ENCODE measurements around the gene GUCY1A2. TPM values are rescaled to one million over a fixed set of nuclear protein-coding genes. Genes with fewer than 3 reads are reported as not detected.
"Not testable (repeated sequence)": the region's sequence is repeated elsewhere in the genome, so short reads cannot be mapped to it uniquely, and the experiment has no call there.

The GUCY1A2 gene
- polyA plus RNA-seq, 1 donor (not counting 4 experiments of a cell fraction or from before 2014, with no cell fraction given) = not detected

DNA sequence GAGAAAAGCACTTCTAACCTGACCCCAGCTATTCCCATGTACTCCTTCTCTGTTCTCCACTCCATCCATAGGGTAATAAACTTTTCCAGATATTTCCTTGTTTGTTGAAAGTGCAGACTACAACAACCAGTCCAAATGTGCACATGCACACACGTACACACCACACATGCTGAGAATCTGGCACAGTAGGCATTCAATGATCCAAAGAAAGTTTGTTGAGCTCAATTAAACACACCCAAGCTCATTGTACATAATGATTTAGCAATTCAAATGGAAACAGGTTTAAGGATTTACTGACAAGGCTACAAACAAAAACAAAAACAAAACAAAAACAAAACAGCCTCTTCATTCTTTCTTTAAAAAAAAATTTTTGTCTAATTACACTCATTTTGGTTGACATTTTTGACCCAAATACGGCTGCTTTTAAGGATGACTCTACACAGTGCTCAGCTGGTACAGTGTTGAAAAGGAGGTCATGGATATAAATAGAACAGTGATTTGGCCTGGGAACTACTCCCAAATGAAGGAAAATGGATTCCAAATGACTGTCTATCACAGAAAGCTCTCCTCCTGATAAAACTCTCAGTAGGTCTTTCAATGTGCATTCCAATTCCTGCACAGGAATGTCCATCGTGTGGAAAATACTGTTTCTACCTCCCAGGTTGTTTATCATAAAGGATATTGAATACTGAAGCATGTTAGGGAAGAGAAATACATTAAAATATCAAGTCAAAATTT is 232.2 kb downstream of the GUCY1A2 start:
- dilution Hi-C loops (cut with MboI; ENCODE audit: extremely low pct_ligation_motif_present, low sequenced_read_pairs) = no loop called here
- H3K4me2 ChIP-seq (ENCODE audit: control insufficient read depth, extremely low read depth, insufficient read depth, low read depth, low read length) = no peak overlapping the region
- no peaks in the 10 kb centered on the region for H3K36me3 ChIP-seq (ENCODE audit: control insufficient read depth in 2 of 2, extremely low read depth in 1 of 2, insufficient read depth in 2 of 2, low read length in 2 of 2)
- FAIRE-seq (no peak), DNase-seq (ENCODE audit: low read depth, low spot score) (no peak)
- no peaks in the 10 kb centered on the region for H3K79me2 ChIP-seq (ENCODE audit: control insufficient read depth, insufficient read depth, low read length)
- H4K20me1 ChIP-seq (ENCODE audit: control insufficient read depth, extremely low read depth, insufficient read depth, low read length) = no peaks in the 10 kb centered on the region
- H3K4me3 ChIP-seq (ENCODE audit: control insufficient read depth in 2 of 3, extremely low read depth in 1 of 3, insufficient read depth in 2 of 3, low read depth in 1 of 3, low read length in 3 of 3) = no peak overlapping the region
- H3K9me3 ChIP-seq (ENCODE audit: control insufficient read depth, low read depth, low read length) = no peaks in the 10 kb centered on the region
- no peak overlapping the region for H3K9ac ChIP-seq (ENCODE audit: control insufficient read depth, extremely low read depth, insufficient read depth, low read length)
- no peaks in the 10 kb centered on the region for H3K27me3 ChIP-seq (ENCODE audit: control insufficient read depth, extremely low read depth, insufficient read depth, low read length)
- H3K27ac ChIP-seq (ENCODE audit: control insufficient read depth, insufficient read depth, low read length) = no peak overlapping the region
- TF ChIP-seq EZH2 (IDR thresholded peaks at IDR 0.05; ENCODE audit: low read length) (no peak), CTCF (optimal IDR thresholded peaks at IDR 0.05 in 1 of 3, IDR thresholded peaks at IDR 0.05 in 1 of 3, conservative IDR thresholded peaks at IDR 0.05 in 1 of 3; ENCODE audit: extremely low read depth in 1 of 3, insufficient read depth in 2 of 3, low read length in 3 of 3) (no peak)
- peaks cover 2% of the 10 kb centered on the region for H3K4me1 ChIP-seq (ENCODE audit: control insufficient read depth, extremely low read depth, insufficient read depth, low read length)
- H3K9me1 ChIP-seq (ENCODE audit: control insufficient read depth, extremely low read depth, insufficient read depth, low read length) = no peaks in the 10 kb centered on the region
- H2AFZ ChIP-seq (ENCODE audit: control insufficient read depth, low read length) = no peak overlapping the region

DNA sequence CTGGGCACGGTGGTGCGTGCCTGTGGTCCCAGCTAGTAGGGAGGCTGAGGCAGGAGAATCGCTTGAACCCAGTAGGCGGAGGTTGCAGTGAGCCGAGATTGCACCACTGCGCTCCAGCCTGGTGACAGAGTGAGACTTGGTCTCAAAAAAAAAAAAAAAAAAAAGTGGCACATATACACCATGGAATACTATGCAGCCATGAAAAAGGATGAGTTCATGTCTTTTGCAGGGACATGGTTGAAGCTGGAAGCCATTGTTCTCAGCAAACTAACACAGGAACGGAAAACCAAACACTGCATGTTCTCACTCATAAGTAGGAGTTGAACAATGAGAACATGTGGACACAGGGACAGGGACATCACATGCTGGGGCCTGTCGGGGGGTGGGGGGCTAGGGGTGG is 241.0 kb downstream of the GUCY1A2 start:
- H3K9me1 ChIP-seq (ENCODE audit: control insufficient read depth, extremely low read depth, insufficient read depth, low read length); H2AFZ ChIP-seq (ENCODE audit: control insufficient read depth, low read length); H3K9me3 ChIP-seq (ENCODE audit: control insufficient read depth, low read depth, low read length); DNase-seq (ENCODE audit: low read depth, low spot score); H3K27me3 ChIP-seq (ENCODE audit: control insufficient read depth, extremely low read depth, insufficient read depth, low read length); H3K36me3 ChIP-seq (ENCODE audit: control insufficient read depth in 2 of 2, extremely low read depth in 1 of 2, insufficient read depth in 2 of 2, low read length in 2 of 2); FAIRE-seq; H3K4me2 ChIP-seq (ENCODE audit: control insufficient read depth, extremely low read depth, insufficient read depth, low read depth, low read length); H3K27ac ChIP-seq (ENCODE audit: control insufficient read depth, insufficient read depth, low read length); H3K9ac ChIP-seq (ENCODE audit: control insufficient read depth, extremely low read depth, insufficient read depth, low read length); H3K4me3 ChIP-seq (ENCODE audit: control insufficient read depth in 2 of 3, extremely low read depth in 1 of 3, insufficient read depth in 2 of 3, low read depth in 1 of 3, low read length in 3 of 3); dilution Hi-C loops (cut with MboI; ENCODE audit: extremely low pct_ligation_motif_present, low sequenced_read_pairs); H4K20me1 ChIP-seq (ENCODE audit: control insufficient read depth, extremely low read depth, insufficient read depth, low read length); H3K4me1 ChIP-seq (ENCODE audit: control insufficient read depth, extremely low read depth, insufficient read depth, low read length); H3K79me2 ChIP-seq (ENCODE audit: control insufficient read depth, insufficient read depth, low read length): not testable (repeated sequence)

All from keratinocyte (primary cell).